Endothelial cell of umbilical vein (primary cell): ENCODE results near the gene PRIM1. TPM values are rescaled to one million over a fixed set of nuclear protein-coding genes. Genes with fewer than 3 reads are reported as not detected.

Experiments used
- BruUV-seq: library from RNA; stranded (reverse); fragments of 400-500 nt; replicated peaks from 2 replicates; lab custom pipeline; 2021; lab: Mats Ljungman, UMichigan
- CTCF ChIA-PET: fragments of 300-600, 350-600 bp; sonication (Branson Sonifier 250); formaldehyde crosslinking; loops from one replicate; lab custom pipeline; 2021; ENCODE audit warnings: antibody characterized with exemption, inconsistent platforms; lab: Charles Lee
- POLR2A ChIA-PET: fragments of 300-600, 350-600 bp; sonication (Branson Sonifier 250); formaldehyde crosslinking; loops from one replicate; lab custom pipeline; 2021; ENCODE audit warnings: antibody characterized with exemption, inconsistent platforms; lab: Charles Lee
- DNase-seq: peaks from one replicate; pipeline ENCODE4 v3.0.0-alpha.2; 2011; ENCODE audit warnings: low read depth, low spot score
- FAIRE-seq: peaks from 2 replicates; lab custom pipeline; 2011; peaks lifted over from hg19 to GRCh38; lab: Jason Lieb, UNC
- H2AFZ ChIP-seq: 2 replicates; pipeline ENCODE4 v1.6.0; 2012; ENCODE audit warnings: low read depth, low read length, control low read depth, inconsistent platforms
- H3K27ac ChIP-seq: 2 replicates; pipeline ENCODE4 v1.5.1; 2011; ENCODE audit warnings: low read depth, mild to moderate bottlenecking, control low read depth, low read length, moderate library complexity; ENCODE audit not compliant: insufficient read depth
- H3K27me3 ChIP-seq, 2 experiments: 2 replicates each; pipeline versions ENCODE4 v1.6.0 to v1.6.1; 2011; ENCODE audit warnings: low read length in 2 of 2, mixed read lengths in 1 of 2; ENCODE audit not compliant: control insufficient read depth in 2 of 2, insufficient read depth in 2 of 2
- H3K36me3 ChIP-seq, 2 experiments: 2 replicates in 1 of 2; 3 replicates in 1 of 2; pipeline ENCODE4 v1.5.1; 2011; ENCODE audit warnings: low read length in 2 of 2, mild to moderate bottlenecking in 1 of 2, moderate library complexity in 1 of 2; ENCODE audit not compliant: control insufficient read depth in 2 of 2, insufficient read depth in 2 of 2; ENCODE audit errors: extremely low read depth in 1 of 2
- H3K4me1 ChIP-seq: 3 replicates; pipeline ENCODE4 v1.5.1; 2011; ENCODE audit warnings: mild to moderate bottlenecking, low read length; ENCODE audit not compliant: control insufficient read depth, insufficient read depth; ENCODE audit errors: extremely low read depth
- H3K4me2 ChIP-seq: 2 replicates; pipeline ENCODE4 v1.6.1; 2011; ENCODE audit warnings: low read length, control low read depth, mixed read lengths; ENCODE audit not compliant: insufficient read depth
- H3K4me3 ChIP-seq, 3 experiments: fragments of 200-600 bp in 1 of 3; sonication (generic), shearing (Covaris generic) in 1 of 3; replicated peaks in 1 of 3; 2 replicates each; pipeline ENCODE4 v1.5.1; 2011 to 2016; ENCODE audit warnings: control low read depth in 3 of 3, low read length in 3 of 3, mild to moderate bottlenecking in 2 of 3, inconsistent platforms in 1 of 3, low read depth in 1 of 3, moderate library complexity in 1 of 3; ENCODE audit not compliant: insufficient read depth in 1 of 3
- H3K79me2 ChIP-seq: 2 replicates; pipeline ENCODE4 v1.6.0; 2012; ENCODE audit warnings: low read length, inconsistent platforms; ENCODE audit not compliant: control insufficient read depth, insufficient read depth
- H3K9ac ChIP-seq: replicated peaks from 2 replicates; pipeline ENCODE3; 2011; ENCODE audit warnings: low read length, control low read depth; ENCODE audit not compliant: insufficient read depth; ENCODE audit errors: extremely low read depth
- H3K9me1 ChIP-seq: replicated peaks from 3 replicates; pipeline ENCODE4 v1.6.0; 2011; ENCODE audit warnings: mild to moderate bottlenecking, low read length; ENCODE audit not compliant: control insufficient read depth, insufficient read depth; ENCODE audit errors: extremely low read depth
- H3K9me3 ChIP-seq: replicated peaks from 2 replicates; pipeline ENCODE4 v1.5.1; 2012; ENCODE audit warnings: low read length, inconsistent platforms; ENCODE audit not compliant: control insufficient read depth, insufficient read depth
- H4K20me1 ChIP-seq: replicated peaks from 2 replicates; pipeline ENCODE3; 2011; ENCODE audit warnings: mild to moderate bottlenecking, low read length; ENCODE audit not compliant: control insufficient read depth, insufficient read depth; ENCODE audit errors: extremely low read depth
- CTCF ChIP-seq, 2 donors: IDR thresholded peaks; 1 replicate in 1 of 2; 2 replicates in 1 of 2; pipeline ENCODE4 v1.5.1; 2011; ENCODE audit warnings: low read length in 2 of 2, mild to moderate bottlenecking in 2 of 2, moderate library complexity in 2 of 2, control low read depth in 1 of 2, inconsistent platforms in 1 of 2, low read depth in 1 of 2; ENCODE audit not compliant: insufficient read depth in 1 of 2; ENCODE audit errors: extremely low read depth in 1 of 2
- EZH2 ChIP-seq: IDR thresholded peaks from 2 replicates; pipeline ENCODE4 v1.6.1; 2012; ENCODE audit warnings: borderline replicate concordance, low read depth, mild to moderate bottlenecking, moderate library complexity, low read length, inconsistent platforms; ENCODE audit not compliant: severe bottlenecking
- FOS ChIP-seq: IDR thresholded peaks from 2 replicates; pipeline ENCODE4 v1.6.1; 2011; ENCODE audit warnings: mild to moderate bottlenecking, low read length, moderate library complexity, borderline replicate concordance; ENCODE audit not compliant: insufficient read depth
- GATA2 ChIP-seq: IDR thresholded peaks from 2 replicates; pipeline ENCODE4 v1.7.0; 2011; ENCODE audit warnings: low read depth, mild to moderate bottlenecking, moderate library complexity, mixed read lengths, low read length; ENCODE audit not compliant: insufficient read length, insufficient read depth
- MYC ChIP-seq: IDR thresholded peaks from one replicate; pipeline ENCODE4 v1.6.1; 2011; ENCODE audit warnings: mild to moderate bottlenecking, low read depth, low read length
- POLR2A ChIP-seq: IDR thresholded peaks from 2 replicates; pipeline ENCODE4 v1.6.1; 2012; ENCODE audit warnings: low read depth, mild to moderate bottlenecking, control low read depth, low read length
- POLR2AphosphoS5 ChIP-seq: IDR thresholded peaks from 2 replicates; pipeline ENCODE4 v1.6.1; 2012; ENCODE audit warnings: low read depth, mild to moderate bottlenecking, control low read depth, low read length, moderate library complexity; ENCODE audit not compliant: insufficient read depth
- dilution Hi-C: fragments of 300-500 bp; cut with MboI; formaldehyde crosslinking; loops from one replicate; pipeline ENCODE4 v1.15.0; 2019; ENCODE audit warnings: low sequenced_read_pairs; ENCODE audit not compliant: extremely low pct_ligation_motif_present
- intact Hi-C: fragments of 100-400 bp; cut with micrococcal nuclease; formaldehyde crosslinking; loops from one replicate; pipeline ENCODE4 v1.10.0; 2022
- polyA plus RNA-seq, 4 experiments: library from polyadenylated mRNA; depleted of rRNA in 3 of 4; stranded (reverse) in 3 of 4; unstranded in 1 of 4; fragments of >200 nt; gene quantifications; 2 replicates each; pipeline versions ENCODE4 v1.2.1 to v1.2.3, GENCODE V29; 2011 to 2012; ENCODE audit warnings: missing spikeins in 1 of 4
- total RNA-seq: library from RNA; stranded (reverse); gene quantifications from 2 replicates; pipeline ENCODE4 v1.2.3, GENCODE V29; 2021

Gene PRIM1
- total and polyA plus RNA-seq, 2 donors (not counting 3 experiments of a cell fraction or from before 2014, with no cell fraction given), result 10.9 to 12.1 TPM

DNA sequence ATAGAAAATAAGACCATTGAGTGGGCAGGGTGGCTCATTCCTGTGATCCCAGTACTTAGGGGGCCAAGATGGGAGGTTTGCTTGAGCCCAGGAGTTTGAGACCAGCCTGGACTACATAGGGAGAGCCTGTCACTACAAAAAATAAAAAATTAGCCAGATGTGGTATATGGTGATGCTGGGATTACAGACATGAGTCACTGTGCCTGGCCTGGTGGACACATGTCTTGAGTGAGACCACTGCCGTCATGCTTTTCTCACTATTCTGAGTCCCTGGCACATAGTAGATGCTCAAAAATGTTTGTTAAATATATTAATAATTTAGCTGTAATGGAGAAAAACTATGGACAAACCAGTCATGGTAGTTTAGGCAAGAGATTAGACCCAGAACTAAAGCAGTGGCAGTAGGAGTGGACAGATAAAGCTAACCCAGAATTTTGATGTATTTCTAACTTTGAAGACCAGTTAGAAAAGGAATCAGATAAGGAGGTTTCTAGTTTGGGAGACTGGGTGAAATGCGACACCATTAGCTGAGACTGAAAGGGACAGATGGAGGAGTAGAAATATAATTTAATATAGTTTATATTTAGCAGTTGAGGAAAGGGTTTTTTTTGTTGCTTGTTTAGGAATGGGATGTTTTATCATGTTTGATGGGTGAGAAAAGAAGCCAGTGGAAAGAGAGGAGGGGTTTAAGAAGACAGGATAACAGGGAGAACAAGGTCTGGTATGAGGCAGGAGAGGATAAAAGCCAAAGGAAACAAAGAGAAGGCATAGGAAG lies 56.6 kb downstream of the PRIM1 start:
- H3K27me3 ChIP-seq, result peaks cover 0 to 3% of the 10 kb centered on the region in 2 experiments
- no TSS peak for BruUV-seq
- ChIA-PET POLR2A (no interaction called here), CTCF (no interaction called here)
- no peaks in the 10 kb centered on the region for H4K20me1 ChIP-seq
- intact Hi-C loops (no loop called here), dilution Hi-C loops (no loop called here)
- H3K36me3 ChIP-seq, result no peaks in the 10 kb centered on the region
- no peaks in the 10 kb centered on the region for H3K9me3 ChIP-seq
- no peaks in the 10 kb centered on the region for H3K4me1 ChIP-seq
- H2AFZ ChIP-seq, result no peak overlapping the region
- H3K27ac ChIP-seq, result no peak overlapping the region
- FAIRE-seq, result no peak
- no peak overlapping the region for H3K9ac ChIP-seq
- TF ChIP-seq MYC, result no peak
- no peak for TF ChIP-seq GATA2
- TF ChIP-seq POLR2A, result no peak
- TF ChIP-seq FOS, result no peak
- TF ChIP-seq POLR2AphosphoS5, result no peak
- no peak for TF ChIP-seq CTCF (IDR thresholded peaks at IDR 0.05; ENCODE audit: extremely low read depth in 1 of 2, insufficient read depth in 1 of 2, low read depth in 1 of 2, low read length in 2 of 2)
- TF ChIP-seq EZH2, result no peak
- H3K9me1 ChIP-seq, result no peaks in the 10 kb centered on the region
- H3K79me2 ChIP-seq, result no peaks in the 10 kb centered on the region
- H3K4me3 ChIP-seq, result no peak overlapping the region
- no peak for DNase-seq
- H3K4me2 ChIP-seq, result no peak overlapping the region
